ENCODE data around the gene CGB5.

The CGB5 gene

DNA sequence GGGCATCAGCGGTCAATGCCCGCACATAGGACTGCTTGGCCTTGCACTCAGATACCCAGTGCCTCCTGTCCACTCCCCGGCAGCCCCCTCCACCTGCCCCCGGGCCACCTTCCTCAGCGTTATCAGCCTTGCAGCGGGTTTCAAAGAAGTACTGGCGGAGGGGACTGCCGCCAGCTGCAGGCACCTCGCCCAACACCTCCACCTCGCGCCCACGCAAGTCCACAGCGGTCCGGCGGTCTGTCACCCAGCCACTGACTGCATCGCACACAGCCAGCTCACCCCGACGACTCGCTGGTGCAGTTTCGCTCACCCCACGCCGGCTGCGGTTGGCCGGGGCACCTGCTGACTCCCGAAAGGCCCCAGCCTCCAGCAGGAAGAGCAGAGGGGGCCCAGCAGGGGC, 17.8 kb downstream of the CGB5 start:
- no peaks in the 10 kb centered on the region for H3K9me3 Mint-ChIP-seq

DNA sequence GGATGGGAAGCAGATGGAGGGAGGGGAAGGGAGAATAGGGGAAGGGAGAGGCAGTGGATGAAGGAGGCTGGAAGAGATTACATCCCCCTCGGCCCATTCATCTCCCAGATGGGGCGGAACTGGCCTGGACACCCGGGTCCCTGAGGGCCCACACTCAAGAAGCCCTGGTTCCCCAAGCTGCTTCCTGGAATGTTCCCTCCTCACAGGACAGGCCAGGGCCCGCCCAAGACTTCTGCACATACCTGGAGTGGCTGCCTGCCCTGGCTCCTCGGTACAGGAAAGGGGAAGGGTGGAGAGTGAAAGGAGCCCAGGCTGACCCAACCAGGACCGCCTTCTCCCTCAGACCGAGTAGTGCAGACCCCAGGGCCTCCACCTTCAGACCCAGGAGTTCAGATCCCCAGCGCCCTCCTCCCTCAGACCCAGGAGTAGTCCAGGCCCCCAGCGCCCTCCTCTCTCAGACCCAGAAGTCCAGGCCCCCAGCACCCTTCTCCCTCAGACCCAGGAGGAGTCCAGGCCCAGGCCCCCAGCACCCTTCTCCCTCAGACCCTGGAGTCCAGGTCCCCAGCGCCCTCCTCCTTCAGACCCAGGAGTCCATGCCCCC, 20.5 kb downstream of the CGB5 start:
- Mint-ChIP-seq H3K27ac (no peak overlapping the region), H3K4me1 (peaks cover 34% of the 10 kb centered on the region), H3K9me3 (peaks cover 2% of the 10 kb centered on the region), H3K27me3 (ENCODE audit: low read depth) (peaks cover 47% of the 10 kb centered on the region), H3K4me3 (peak overlapping the region; percentile 56 to 77 (median 60)), H3K36me3 (ENCODE audit: low read depth) (no peaks in the 10 kb centered on the region)
- TF ChIP-seq, protein P1, sequence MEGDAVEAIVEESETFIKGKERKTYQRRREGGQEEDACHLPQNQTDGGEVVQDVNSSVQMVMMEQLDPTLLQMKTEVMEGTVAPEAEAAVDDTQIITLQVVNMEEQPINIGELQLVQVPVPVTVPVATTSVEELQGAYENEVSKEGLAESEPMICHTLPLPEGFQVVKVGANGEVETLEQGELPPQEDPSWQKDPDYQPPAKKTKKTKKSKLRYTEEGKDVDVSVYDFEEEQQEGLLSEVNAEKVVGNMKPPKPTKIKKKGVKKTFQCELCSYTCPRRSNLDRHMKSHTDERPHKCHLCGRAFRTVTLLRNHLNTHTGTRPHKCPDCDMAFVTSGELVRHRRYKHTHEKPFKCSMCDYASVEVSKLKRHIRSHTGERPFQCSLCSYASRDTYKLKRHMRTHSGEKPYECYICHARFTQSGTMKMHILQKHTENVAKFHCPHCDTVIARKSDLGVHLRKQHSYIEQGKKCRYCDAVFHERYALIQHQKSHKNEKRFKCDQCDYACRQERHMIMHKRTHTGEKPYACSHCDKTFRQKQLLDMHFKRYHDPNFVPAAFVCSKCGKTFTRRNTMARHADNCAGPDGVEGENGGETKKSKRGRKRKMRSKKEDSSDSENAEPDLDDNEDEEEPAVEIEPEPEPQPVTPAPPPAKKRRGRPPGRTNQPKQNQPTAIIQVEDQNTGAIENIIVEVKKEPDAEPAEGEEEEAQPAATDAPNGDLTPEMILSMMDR (IDR thresholded peaks at IDR 0.05; ENCODE audit: unreplicated experiment in 3 of 3) = no peak

More for the DNA sequence above, 17.8 kb downstream of the CGB5 start:
- H3K27ac Mint-ChIP-seq = no peak overlapping the region
- H3K36me3 Mint-ChIP-seq (ENCODE audit: low read depth) = no peaks in the 10 kb centered on the region
- H3K4me1 Mint-ChIP-seq = peaks cover 28% of the 10 kb centered on the region
- TF ChIP-seq, protein P1 (IDR thresholded peaks at IDR 0.05; ENCODE audit: unreplicated experiment in 3 of 3) = no peak
- H3K4me3 Mint-ChIP-seq = no peak overlapping the region
- H3K27me3 Mint-ChIP-seq (ENCODE audit: low read depth) = peaks cover 56% of the 10 kb centered on the region

DNA sequence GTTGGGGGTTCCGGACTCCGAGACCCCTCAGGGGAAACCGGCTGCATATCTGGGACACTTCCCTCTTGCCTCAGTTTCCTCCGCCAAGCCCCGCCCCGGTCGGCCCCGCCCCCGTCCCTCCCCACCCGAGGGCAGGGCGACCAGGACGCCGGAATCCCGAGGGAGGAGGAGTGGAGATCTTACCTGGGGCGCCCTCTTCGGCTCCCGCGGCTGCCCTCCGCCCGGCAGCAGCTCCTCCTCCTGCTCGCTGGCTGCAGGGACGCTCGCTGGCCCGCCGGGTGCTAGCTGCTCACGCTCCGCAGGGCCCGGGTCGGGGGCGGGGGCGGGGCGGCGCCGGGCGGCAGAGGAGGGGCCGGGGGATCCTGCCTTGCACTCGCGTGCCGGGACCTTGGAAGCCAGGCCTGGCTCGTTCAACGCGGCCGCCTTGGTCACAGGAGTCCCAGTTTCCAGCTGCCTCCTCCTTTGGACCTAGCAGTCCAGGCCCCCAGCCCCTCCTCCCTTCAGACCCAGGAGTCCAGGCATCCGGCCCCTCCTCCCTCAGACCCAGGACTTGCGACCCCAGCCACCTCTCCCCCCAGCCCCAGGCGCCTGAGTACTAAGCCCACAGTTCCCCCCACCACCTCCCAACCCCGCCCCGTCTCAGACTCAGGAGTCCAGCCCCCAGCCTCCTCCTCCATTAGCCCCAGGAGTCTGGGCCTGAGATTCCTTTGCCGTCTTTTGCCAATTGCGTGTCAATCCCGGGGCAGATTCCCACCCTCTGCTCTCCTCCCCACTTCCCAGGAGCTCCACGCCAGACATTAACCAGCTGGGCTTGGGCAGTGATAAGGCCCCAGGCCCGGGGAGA, 21.3 kb downstream of the CGB5 start, which contains the start of gene NTF4:
NTF4 (minus strand) TSS at position 51 of the 844 bp plus-strand sequence. CDS start 2,821 bp downstream, outside the sequence.
- Mint-ChIP-seq H3K4me1 (peaks cover 34% of the 10 kb centered on the region), H3K27ac (peak within 1 kb of the TSS; percentile 10 to 48 (median 29)), H3K4me3 (peak within 1 kb of the TSS; percentile 56 to 77 (median 60)), H3K36me3 (ENCODE audit: low read depth) (no peaks in the 10 kb centered on the region), H3K9me3 (peaks cover 8% of the 10 kb centered on the region), H3K27me3 (ENCODE audit: low read depth) (peaks cover 50% of the 10 kb centered on the region)
- TF ChIP-seq, protein P1 (IDR thresholded peaks at IDR 0.05; ENCODE audit: unreplicated experiment in 3 of 3) = no peak

DNA sequence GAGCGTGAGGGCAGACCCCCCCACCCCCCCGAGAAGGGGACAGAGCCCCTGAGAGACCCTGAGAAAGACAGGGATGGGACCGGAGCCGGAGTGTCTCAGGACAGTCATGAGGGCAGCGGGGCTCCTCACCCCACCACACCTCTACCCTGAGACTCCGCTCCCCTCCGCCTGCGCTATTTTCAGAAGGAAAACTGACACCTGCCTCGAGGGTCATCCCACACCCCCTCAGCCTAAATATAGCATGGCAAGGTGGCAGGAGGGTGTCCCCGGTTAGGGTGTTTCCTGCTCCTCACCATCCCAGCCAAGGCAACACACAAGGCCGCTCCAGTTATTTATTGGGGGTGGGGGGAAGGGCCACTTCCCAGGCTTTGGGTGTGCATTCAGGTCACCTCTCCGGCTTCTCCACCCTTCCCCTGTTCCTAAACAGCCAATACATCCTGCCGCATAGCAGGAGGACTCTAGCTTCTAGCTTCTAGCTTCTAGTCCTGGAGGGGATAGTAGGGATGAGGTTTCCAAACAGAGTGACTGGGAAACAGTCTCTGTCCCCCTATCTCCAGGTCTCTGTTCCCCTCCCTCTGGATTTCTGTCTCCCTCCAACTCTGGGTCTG, 22.4 kb downstream of the CGB5 start:
- H3K36me3 Mint-ChIP-seq (ENCODE audit: low read depth) = no peaks in the 10 kb centered on the region
- H3K27ac Mint-ChIP-seq = peak overlapping the region; percentile 10 to 52 (median 32)
- peaks cover 14% of the 10 kb centered on the region for H3K9me3 Mint-ChIP-seq
- TF ChIP-seq, protein P1 (IDR thresholded peaks at IDR 0.05; ENCODE audit: unreplicated experiment in 3 of 3) = no peak
- peaks cover 34% of the 10 kb centered on the region for H3K4me1 Mint-ChIP-seq
- H3K4me3 Mint-ChIP-seq = peak overlapping the region; percentile 7 to 73 (median 12)
- peaks cover 50% of the 10 kb centered on the region for H3K27me3 Mint-ChIP-seq (ENCODE audit: low read depth)

DNA sequence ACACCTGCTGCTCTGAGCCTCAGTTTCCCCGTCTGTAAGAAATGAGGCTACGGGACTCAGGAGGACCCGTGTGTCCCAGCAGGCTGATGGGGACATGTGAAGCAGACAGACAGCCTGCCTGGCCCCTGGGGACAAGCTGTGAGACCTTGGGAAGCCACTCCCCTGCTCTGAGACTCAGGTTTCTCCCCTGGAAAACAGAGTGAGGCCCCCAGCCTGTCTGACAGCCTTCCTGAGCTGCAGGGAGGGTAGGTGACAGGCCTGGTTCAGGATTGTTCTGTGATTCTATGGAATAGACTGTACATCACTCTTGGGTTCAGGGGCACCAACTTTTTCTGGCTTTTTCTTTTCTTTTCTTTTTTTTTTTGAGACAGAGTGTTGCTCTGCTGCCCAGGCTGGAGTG, 23.9 kb downstream of the CGB5 start:
- H3K27me3 Mint-ChIP-seq (ENCODE audit: low read depth) = peaks cover 57% of the 10 kb centered on the region
- peak overlapping the region in 1 of 3 experiments; percentile 10 for H3K27ac Mint-ChIP-seq
- no peak overlapping the region for H3K4me3 Mint-ChIP-seq
- H3K36me3 Mint-ChIP-seq (ENCODE audit: low read depth) = no peaks in the 10 kb centered on the region
- TF ChIP-seq, protein P1 (IDR thresholded peaks at IDR 0.05; ENCODE audit: unreplicated experiment in 3 of 3) = no peak
- peaks cover 14% of the 10 kb centered on the region for H3K9me3 Mint-ChIP-seq
- H3K4me1 Mint-ChIP-seq = peaks cover 33% of the 10 kb centered on the region
